GM23338 (cell line): ENCODE measurements around the gene GAD1.

Experiments
- EZH2phosphoT487 ChIP-seq: fragments of 200-600 bp; sonication (generic); IDR thresholded peaks from one replicate; pipeline ENCODE4 v1.8.1; 2018; ENCODE audit warnings: antibody characterized with exemption; ENCODE audit not compliant: unreplicated experiment
- TF ChIP-seq, protein P1 (sequence below), 2 experiments: fragments of 200-600 bp in 1 of 2; sonication (generic) in 1 of 2; conservative IDR thresholded peaks; 2 replicates each; pipeline versions ENCODE4 v1.5.1 to v1.6.1; 2016 to 2017; ENCODE audit warnings: antibody characterized with exemption in 2 of 2, low read depth in 2 of 2, mild to moderate bottlenecking in 2 of 2, moderate library complexity in 1 of 2

DNA sequence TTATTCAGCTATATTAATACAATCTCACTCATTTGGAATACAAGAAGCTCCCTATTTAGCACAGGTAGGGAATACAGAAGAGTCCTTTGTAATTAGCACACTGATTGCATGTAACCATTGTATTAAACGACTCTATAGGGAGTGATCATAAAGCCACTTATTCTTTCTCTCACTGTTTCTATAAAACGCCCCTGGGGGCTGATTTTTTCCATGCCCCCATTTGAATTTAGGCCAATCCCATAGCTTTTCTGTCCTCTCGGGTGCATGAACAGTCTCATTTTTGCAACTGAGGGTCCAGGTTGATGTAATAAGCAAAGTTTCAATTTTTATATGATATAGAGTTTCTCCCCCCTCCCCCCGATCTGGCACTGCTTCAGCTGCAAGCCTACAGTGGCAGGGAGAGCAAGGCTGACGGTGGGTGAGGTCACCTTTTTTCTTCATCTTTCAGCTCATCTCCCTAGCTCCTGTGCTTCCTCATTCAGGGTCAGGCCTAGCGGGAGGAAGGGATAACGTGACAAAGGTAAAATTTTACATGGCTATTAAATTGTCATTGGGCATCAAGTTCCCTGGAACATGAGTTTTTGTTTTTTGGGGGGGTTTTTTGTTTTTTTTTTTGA, 45.7 kb downstream of the GAD1 start:
- TF ChIP-seq, protein P1, sequence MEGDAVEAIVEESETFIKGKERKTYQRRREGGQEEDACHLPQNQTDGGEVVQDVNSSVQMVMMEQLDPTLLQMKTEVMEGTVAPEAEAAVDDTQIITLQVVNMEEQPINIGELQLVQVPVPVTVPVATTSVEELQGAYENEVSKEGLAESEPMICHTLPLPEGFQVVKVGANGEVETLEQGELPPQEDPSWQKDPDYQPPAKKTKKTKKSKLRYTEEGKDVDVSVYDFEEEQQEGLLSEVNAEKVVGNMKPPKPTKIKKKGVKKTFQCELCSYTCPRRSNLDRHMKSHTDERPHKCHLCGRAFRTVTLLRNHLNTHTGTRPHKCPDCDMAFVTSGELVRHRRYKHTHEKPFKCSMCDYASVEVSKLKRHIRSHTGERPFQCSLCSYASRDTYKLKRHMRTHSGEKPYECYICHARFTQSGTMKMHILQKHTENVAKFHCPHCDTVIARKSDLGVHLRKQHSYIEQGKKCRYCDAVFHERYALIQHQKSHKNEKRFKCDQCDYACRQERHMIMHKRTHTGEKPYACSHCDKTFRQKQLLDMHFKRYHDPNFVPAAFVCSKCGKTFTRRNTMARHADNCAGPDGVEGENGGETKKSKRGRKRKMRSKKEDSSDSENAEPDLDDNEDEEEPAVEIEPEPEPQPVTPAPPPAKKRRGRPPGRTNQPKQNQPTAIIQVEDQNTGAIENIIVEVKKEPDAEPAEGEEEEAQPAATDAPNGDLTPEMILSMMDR (conservative IDR thresholded peaks at IDR 0.05; ENCODE audit: low read depth in 2 of 2): no peak
- no peak for TF ChIP-seq EZH2phosphoT487
